T-helper 1 cell treated with Interleukin-12 subunit alpha and Interleukin-12 subunit beta and Interleukin-4 antibody, amounts not matched to agents 30 μg/mL and 1 μg/mL, for 36 hours (primary cell): ENCODE measurements around the gene TXN2.

ENCODE experiments used
- H3K27ac Mint-ChIP-seq: one replicate; pipeline ENCODE4 v1.8.0; 2021; ENCODE audit warnings: mild to moderate bottlenecking, mixed read lengths
- H3K27me3 Mint-ChIP-seq: one replicate; pipeline ENCODE4 v1.8.0; 2021; ENCODE audit warnings: low read depth, mixed read lengths
- H3K36me3 Mint-ChIP-seq: one replicate; pipeline ENCODE4 v1.8.0; 2021; ENCODE audit warnings: low read depth, mixed read lengths
- H3K4me1 Mint-ChIP-seq: one replicate; pipeline ENCODE4 v1.8.0; 2021; ENCODE audit warnings: low read depth, mixed read lengths
- H3K4me3 Mint-ChIP-seq: one replicate; pipeline ENCODE4 v1.8.0; 2021; ENCODE audit warnings: mild to moderate bottlenecking, moderate library complexity, mixed read lengths
- H3K9me3 Mint-ChIP-seq: one replicate; pipeline ENCODE4 v1.8.0; 2021; ENCODE audit warnings: mixed read lengths

The TXN2 gene

GRCh38 chr22:36417281-36417686 lies 64.2 kb downstream of the TXN2 start:
- Mint-ChIP-seq H3K36me3 (no peaks in the 10 kb centered on the region), H3K9me3 (no peaks in the 10 kb centered on the region), H3K4me1 (peaks cover 14% of the 10 kb centered on the region), H3K4me3 (no peak overlapping the region), H3K27me3 (no peaks in the 10 kb centered on the region), H3K27ac (no peak overlapping the region)
